ENCODE results near the gene RGMA.
A peak's percentile ranks its signal among the peaks of the same experiment; 100 is the strongest.
"Not testable (repeated sequence)": the region's sequence is repeated elsewhere in the genome, so short reads cannot be mapped to it uniquely, and the experiment has no call there.

Gene RGMA

GRCh38 chr15:93046721-93047120, 42.3 kb downstream of the RGMA start:
- DNase-seq: no peak

GRCh38 chr15:93046120-93046519, 42.9 kb downstream of the RGMA start:
- no peak for DNase-seq

- no peak for DNase-seq
Observed at GRCh38 chr15:93045191-93045785, 43.7 kb downstream of the RGMA start.

- no peak for DNase-seq
Observed at GRCh38 chr15:93044301-93045190, 44.5 kb downstream of the RGMA start.

GRCh38 chr15:93043621-93044300, 45.2 kb downstream of the RGMA start:
- DNase-seq: no peak

- no peak for DNase-seq
Observed at GRCh38 chr15:93042691-93043378, 46.2 kb downstream of the RGMA start.

- DNase-seq: no peak
Observed at GRCh38 chr15:93042211-93042610, 46.8 kb downstream of the RGMA start.

- DNase-seq: no peak
Observed at GRCh38 chr15:93041159-93041547, 47.9 kb downstream of the RGMA start.

- no peak for DNase-seq
Observed at GRCh38 chr15:93040288-93041158, 48.5 kb downstream of the RGMA start.

GRCh38 chr15:93039562-93040287, 49.3 kb downstream of the RGMA start:
- not testable (repeated sequence) for DNase-seq

- DNase-seq: no peak
Observed at GRCh38 chr15:93037820-93038705, 50.9 kb downstream of the RGMA start.

GRCh38 chr15:93036951-93037819, 51.8 kb downstream of the RGMA start:
- DNase-seq: no peak

- DNase-seq: peak; percentile 61
Observed at GRCh38 chr15:93035953-93036810, 52.8 kb downstream of the RGMA start.

GRCh38 chr15:93035092-93035915, 53.7 kb downstream of the RGMA start:
- no peak for DNase-seq

- DNase-seq: no peak
Observed at GRCh38 chr15:93034512-93034911, 54.5 kb downstream of the RGMA start.

GRCh38 chr15:93033434-93034045, 55.5 kb downstream of the RGMA start:
- DNase-seq: no peak

All from activated CD4-positive, alpha-beta T cell treated with anti-CD3 and anti-CD28 coated beads for 48 hours (primary cell).